Choroid plexus epithelial cell (primary cell): Measurements from ENCODE around the gene MAPK9.

Source experiments
- DNase-seq: peaks from one replicate; pipeline ENCODE4 v3.0.0-alpha.2; 2010; ENCODE audit warnings: low read depth
- H3K4me3 ChIP-seq: 2 replicates; pipeline ENCODE4 v1.5.1; 2011; ENCODE audit warnings: low read depth, mild to moderate bottlenecking, control low read depth, low read length, moderate library complexity
- CTCF ChIP-seq: conservative IDR thresholded peaks from 2 replicates; pipeline ENCODE4 v1.5.1; 2011; ENCODE audit warnings: low read depth, mild to moderate bottlenecking, control low read depth, inconsistent platforms, low read length, moderate library complexity

The MAPK9 gene

GRCh38 chr5:180326989-180327565, 35.2 kb upstream of the MAPK9 start:
- no peak for DNase-seq
- no peak for TF ChIP-seq CTCF
- H3K4me3 ChIP-seq: no peak overlapping the region

- no peak for DNase-seq
- H3K4me3 ChIP-seq: no peak overlapping the region
- TF ChIP-seq CTCF: no peak
These were observed 32.7 kb upstream of the MAPK9 start for GRCh38 chr5:180324601-180324950.

GRCh38 chr5:180323941-180324600, 32.2 kb upstream of the MAPK9 start:
- peak; percentile 39 for TF ChIP-seq CTCF
- H3K4me3 ChIP-seq: no peak overlapping the region
- peak; percentile 93 for DNase-seq

GRCh38 chr5:180323160-180323559, 31.3 kb upstream of the MAPK9 start:
- TF ChIP-seq CTCF: no peak
- H3K4me3 ChIP-seq: no peak overlapping the region
- DNase-seq: no peak

GRCh38 chr5:180318456-180319089, 26.7 kb upstream of the MAPK9 start:
- H3K4me3 ChIP-seq: no peak overlapping the region
- DNase-seq: no peak
- no peak for TF ChIP-seq CTCF

- DNase-seq: no peak
- no peak for TF ChIP-seq CTCF
- H3K4me3 ChIP-seq: no peak overlapping the region
These were observed 24.7 kb upstream of the MAPK9 start for GRCh38 chr5:180316586-180316985.

- peak; percentile 68 for DNase-seq
- peak; percentile 100 for TF ChIP-seq CTCF
- no peak overlapping the region for H3K4me3 ChIP-seq
These were observed 23.9 kb upstream of the MAPK9 start for GRCh38 chr5:180315762-180316212.
